SW 1271 (cell line): ENCODE results near the gene POLD2.

Experiments used
- DNase-seq, 2 experiments: peaks; one replicate each; lab custom pipeline; 2025; lab: John Stamatoyannopoulos, UW

POLD2 gene

DNA sequence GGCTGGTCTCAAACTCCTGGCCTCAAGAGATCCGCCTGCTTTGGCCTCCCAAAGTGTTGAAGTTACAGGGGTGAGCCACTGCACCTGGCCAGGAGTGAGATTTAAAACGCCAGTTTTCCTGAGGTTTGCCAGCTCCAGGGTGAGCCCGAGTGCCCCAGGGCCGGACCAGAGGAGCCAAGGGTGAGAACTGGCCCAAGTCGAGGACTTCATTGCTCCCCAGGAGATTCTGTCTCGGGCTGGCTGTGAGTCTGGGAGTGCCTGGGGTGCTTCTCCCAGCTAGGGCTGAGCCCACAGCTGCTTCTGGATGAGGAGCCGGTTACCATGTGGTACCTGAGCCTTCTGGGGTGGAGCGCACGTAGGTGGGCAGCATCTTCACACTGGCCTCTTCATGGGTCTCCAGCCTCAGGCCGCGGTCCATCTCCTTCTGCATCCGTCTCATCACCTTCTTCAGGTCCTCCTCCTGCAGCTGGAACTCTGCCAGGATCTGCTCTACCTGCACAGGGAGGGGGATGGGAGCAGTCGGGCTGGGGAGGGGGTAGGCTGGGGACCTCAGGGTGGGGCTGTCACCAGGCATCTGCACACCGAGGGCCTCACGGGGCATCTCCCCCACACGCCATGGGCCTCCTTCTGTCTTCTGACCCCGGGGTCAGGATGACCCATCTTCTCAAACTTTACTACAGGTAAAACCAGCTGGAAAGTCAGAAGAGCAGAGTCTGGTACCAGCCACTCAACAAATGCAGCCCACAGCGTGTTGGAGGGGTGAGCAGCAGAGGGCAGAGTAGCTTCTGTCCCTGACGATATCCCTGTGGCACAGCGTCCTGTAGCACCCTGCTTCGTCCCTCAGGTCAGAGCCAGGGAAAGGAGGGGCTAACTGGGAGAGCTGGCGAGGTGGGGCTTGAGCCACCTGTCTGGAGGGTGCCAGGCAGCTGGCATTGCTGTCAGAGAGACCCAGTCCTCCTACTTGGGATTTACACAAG, 29.9 kb upstream of the POLD2 start:
- DNase-seq, result no peak

GRCh38 chr7:44151956-44152355, 28.6 kb upstream of the POLD2 start:
- no peak for DNase-seq

DNA sequence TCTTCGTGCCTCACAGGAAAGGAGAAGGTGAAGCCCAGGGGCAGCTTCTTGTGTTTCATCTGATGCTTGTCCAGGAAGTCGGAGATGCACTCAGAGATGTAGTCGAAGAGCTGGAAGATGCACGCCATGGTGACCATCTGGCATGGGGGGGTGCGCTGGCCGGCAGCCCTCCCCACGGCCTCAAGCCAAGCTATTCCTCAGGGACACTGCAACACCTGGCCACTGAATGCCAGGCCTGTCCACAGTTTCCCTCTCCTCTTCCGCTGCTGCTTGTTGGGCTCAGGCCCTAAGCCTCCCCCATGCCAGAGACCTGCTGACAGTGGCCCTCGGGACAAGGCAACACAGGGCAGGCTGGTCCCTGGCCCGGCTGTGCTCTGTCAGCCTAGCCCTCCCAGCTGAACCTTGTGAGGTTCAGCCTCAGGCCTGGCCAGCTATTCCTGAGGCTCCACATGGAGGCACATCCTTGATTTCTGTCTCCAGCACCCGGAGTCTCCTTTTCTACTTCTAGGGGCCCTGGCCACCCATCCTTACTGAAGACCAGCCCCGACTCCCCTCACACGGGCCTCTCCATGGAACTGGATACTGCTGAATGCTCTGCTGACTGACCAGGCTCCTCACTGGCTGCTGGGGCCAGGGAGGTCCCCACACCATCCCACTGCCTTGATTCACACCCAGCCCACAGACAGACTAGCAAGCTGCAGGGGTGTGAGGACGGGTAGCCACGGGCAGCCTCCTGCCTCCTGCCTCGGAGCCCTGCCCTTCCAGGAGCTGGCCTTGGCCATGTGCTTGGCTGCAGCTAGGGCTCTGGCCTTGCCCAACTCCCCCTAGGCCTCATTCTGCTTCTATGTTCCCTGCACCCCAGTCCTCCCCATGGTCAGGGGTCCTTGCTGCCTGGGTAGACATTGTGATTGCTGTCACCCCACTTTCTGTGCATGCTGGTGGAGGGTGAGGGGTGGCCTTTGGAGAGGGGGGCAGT, 27.9 kb upstream of the POLD2 start:
- DNase-seq, result no peak

- DNase-seq, result no peak
Measured at GRCh38 chr7:44150466-44150832, 27.1 kb upstream of the POLD2 start.

DNA sequence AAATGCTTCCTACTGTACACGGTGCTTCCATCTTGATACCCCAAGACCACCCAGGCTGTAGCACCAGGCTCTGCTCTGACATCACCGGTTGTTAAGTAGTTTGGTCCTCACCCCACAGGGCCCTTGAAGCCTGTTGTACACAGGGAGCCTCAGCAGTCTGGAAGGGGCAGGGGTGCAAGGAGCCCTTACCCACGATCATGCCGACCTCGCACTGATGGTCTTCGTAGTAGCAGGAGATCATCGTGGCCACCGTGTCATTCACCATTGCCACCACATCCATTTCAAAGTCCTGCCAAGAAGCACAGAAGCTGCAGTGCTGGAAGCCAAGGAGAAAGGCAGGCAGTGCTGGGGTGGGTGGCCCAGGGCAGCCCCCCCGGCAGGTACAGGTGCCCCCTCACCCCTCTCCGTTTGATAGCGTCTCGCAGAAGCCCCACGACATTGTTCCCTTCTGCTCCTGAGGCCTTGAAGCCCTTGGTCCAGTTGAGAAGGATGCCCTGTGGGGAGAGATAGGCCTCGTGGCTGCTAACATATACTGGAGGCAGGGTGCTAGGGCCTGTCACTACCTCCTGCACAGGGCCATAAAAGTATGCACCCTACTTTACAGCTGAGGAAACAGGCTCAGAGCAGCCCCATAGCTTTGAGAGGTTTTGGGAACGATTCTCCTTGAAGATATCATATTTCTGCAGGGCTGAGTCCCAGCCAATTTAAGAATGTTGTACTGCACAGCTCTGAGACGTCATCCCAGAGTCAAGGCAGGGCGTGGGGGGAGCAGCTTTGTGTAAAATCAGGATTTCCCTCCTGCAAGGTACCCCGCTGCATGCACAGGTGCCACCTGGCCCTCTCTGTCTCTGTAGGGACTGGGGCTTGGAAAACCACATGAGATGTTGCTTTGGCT, 26.5 kb upstream of the POLD2 start:
- no peak for DNase-seq

GRCh38 chr7:44148961-44149536, 25.7 kb upstream of the POLD2 start:
- no peak for DNase-seq

DNA sequence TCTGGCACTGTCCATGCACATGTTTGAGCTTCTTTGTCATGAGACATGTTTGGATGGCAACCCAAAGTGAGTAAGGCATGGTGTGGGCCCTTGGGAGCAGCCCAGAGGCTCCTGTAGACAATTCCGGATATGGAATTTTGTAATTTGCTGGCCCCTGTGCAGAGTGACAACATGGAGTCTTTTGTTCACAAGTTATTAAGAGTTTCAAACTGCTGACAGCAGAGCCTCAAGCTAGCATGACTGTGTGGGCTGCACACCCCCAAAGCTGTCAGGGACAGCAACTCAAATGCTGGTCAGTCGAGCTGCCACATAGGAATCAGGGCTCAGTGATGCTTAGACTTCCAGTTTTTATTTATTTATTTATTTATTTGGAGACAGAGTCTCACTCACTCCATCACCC, 24.8 kb upstream of the POLD2 start:
- no peak for DNase-seq

DNA sequence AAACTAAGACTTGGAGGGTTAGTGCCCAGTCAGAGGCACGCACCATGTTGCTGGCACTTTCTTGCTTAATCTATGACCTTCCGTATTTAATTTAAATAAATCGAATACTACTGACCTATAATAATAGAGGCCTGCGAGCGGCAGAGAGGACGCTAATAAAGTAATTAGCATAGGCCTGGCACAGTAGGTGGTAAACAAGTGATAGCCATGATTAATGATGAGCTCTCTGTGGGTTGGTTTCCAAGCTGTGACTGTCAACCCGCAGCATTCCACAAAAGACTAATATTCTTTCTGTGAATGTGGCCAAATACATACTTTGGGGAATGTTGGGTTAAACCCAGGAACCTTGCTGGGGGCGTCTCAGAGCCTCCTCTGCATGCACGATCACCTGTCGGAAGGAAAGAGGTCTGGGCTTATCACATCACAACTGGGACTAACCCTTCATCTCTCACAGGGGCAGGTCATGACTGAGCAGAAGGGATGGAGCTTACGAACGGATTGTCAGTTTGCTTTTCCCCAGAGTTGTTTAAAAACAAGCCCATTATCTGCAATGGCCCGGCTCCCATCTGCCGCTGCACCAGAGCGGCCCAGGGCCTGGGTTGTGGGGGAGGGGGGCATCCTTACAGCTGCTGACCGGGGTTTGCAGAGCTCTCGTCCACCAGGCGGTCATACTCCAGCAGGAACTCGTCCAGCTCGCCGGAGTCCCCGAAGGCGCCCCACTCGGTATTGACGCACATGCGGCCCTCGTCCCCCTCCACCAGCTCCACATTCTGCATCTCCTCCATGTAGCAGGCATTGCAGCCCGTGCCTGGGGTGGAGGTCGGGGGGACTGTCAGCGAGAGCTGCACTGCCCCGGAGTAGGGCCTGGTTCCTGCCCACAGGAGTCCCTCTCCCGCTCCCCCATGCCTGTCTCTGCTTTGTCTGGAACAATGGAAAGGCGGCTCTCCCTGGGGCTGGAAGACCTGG, 24.0 kb upstream of the POLD2 start:
- no peak for DNase-seq

DNA sequence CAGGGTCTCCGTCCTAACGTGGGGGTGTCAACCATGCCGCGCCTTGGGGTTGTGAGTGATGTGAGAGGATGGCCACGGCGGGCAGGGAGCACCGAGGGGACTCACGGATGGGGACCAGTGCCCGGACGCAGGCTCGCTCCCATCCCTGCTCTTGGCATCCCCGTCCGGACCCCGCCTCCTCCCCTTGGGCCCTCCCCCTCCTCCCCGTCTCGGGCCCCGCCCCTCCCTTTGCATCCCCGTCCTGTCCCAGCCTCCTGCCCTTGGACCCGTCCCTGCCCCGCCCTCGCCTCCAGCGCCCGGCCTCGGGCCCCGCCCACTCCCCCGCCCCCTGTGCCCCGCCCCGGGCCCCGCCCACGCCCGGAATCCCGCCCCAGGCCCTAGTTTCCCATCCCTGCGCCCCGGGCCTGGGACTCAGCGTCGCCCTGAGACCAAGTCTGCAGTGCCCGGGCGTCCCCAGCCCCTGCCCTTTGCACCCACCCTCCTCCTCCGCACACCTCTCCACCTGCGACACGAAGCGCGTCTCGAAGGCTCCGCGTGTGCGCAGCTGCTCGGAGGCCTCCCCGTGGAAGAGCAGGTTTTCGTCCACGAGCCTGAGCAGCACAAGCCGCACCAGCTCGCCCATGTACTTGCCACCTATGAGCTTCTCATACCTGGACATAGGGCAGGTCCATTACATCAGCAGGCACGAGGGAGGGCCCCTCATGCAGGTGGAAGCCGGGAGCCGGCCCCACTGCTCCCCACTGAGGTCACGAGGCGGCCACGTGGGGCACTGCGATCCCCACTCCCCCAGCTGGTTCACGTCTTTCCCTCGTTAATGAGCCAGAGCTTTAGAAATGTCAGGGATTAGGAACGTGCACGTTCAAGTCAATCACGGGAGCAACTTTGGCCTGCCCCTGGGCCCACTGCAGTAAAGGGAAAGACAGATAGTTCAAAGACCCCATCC, 22.9 kb upstream of the POLD2 start:
- DNase-seq, result no peak

GRCh38 chr7:44145479-44145968, 22.2 kb upstream of the POLD2 start:
- no peak for DNase-seq

GRCh38 chr7:44144968-44145478, 21.7 kb upstream of the POLD2 start:
- DNase-seq, result no peak

DNA sequence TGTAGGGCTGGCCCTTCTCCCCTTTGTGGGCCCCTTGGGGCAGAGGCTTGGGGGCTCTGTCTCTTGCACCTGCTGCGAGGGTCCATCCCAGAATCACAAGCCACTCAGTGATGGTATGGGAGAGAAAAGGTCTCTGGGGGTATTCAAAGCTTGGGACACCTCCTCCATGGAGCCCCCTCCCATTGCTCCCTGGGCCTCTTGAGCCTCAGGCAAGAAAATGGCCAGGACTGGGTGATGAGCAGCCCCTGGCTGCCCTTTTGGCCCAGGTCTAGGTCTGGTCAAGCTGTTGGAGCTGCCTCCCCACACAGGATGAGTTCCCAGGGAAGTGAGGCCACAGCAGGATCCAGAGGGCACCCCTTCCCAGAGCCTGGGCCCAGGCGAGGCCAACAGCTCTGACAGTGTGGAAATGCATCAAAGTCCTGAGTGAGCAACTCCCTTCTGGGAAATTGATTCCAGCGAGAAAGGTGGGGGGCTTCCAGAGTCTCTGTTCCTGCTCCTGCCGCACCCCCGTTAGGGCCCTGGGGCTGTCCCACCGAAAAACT, 21.1 kb upstream of the POLD2 start:
- DNase-seq, result no peak

DNA sequence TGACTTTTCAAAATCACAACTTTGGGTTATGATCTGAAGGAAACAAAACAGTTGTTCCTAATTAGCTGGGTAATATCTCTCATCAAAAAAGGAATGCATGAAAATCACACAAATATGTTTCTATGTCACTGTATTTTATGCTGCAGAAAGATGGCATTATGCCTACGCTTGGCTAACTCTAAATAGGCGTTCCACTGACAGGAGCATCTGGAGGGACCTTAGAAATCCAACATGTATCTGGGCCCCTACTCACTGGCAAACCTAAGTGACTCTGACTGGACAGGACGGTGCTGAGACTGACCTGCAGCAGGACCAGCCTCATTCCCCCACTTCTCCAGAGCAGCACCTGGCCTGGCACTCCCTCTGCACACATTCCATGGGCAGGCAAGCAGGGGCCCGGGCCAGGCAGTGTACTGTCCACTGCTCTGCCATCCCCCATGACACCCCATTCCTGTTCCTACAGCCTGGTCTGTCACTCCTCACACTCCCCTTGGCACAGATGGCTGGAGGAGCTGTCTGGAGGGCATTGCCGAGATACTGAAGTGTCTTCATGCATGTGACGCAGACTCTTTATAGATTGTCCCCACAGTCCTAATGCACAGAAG, 20.4 kb upstream of the POLD2 start:
- no peak for DNase-seq

DNA sequence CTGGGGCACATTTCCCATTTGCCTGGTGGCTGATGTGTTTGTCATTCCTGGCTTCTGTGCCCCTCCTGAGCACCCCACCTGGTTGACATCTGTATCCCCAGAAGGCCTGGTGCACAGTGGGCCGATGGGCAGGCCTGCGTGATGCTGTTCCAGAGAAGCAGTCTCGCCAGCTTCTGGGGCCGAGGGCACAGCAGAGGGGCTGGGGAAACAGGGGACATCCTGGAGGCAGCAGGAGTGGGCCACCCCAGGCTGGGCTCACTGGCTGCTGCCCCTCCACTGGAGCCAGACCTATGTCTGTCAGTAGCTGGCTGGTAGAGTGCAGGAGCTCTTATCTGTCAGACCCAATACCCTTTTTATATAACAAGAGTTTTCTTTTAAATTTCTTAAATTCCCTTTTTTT, 18.7 kb upstream of the POLD2 start:
- no peak for DNase-seq

DNA sequence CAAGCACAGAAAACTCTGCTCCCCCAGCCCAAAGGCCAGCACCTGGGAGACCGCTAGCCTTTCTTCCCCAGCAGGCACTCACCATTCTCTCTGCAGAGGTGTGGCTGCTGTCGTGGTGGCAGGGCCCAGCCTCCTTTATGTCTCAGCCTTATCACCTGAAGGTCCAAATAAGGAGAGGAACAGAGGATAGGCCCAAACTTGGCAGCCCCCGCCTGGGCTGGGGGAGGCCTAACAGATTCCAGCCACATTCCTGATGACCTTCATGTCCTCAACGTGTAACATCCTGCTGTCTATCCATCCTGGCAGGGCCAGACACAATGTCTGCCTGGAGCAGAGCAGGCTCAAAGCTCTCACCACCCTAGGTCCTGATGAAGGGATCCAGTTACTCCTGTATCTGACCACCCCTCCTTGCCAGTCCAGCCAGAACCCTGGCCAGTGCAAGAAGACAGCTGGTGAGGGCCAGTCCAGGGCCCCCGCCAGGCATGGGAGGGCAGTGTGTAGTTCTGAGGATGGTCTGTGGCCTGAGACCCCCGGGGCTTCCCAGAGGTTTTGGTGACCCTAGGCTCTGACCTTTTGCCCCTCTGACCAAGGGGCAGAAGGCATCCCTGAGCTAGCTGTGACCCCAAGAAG, 18.0 kb upstream of the POLD2 start, which contains the start of gene MYL7:
Gene MYL7 (minus strand): TSS at position 112 of the 630 bp plus-strand sequence. CDS start 27 bp downstream, at position 85.
- no peak for DNase-seq

- DNase-seq, result no peak
Measured at GRCh38 chr7:44140341-44140740, 17.0 kb upstream of the POLD2 start.

- no peak for DNase-seq
Measured at GRCh38 chr7:44139311-44140010, 16.1 kb upstream of the POLD2 start.
